22Rv1 (cell line): ENCODE data around the gene WAPL.

ENCODE experiments used
- H3K27ac ChIP-seq: fragments of 450-650 bp; 2 replicates; pipeline ENCODE4 v1.5.1; 2017
- CTCF ChIP-seq: fragments of 450-650 bp; IDR thresholded peaks from 2 replicates; pipeline ENCODE4 v1.5.1; 2017; ENCODE audit warnings: mild to moderate bottlenecking
- ZFX ChIP-seq: fragments of 450-650 bp; IDR thresholded peaks from 2 replicates; pipeline ENCODE4 v1.6.1; 2017; ENCODE audit warnings: antibody characterized with exemption, borderline replicate concordance

WAPL gene

DNA sequence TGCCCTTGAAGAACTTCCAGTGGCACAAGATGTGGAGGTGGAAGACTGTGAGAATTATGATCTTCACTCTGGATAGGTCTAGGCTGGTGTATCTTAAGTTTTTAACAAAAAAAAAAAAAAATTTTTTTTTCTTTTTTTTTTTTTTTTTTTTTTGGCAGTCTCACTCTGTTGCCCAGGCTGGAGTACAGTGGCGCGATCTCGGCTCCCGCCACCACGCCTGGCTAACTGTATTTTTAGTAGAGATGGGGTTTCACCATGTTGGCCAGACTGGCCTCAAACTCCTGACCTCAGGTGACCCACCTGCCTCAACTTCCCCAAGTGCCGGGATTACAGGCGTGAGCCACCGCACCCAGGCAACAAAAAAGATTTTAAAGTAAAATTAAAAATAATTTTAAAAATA, 37.9 kb downstream of the WAPL start:
- no peak overlapping the region for H3K27ac ChIP-seq
- no peak for TF ChIP-seq ZFX
- TF ChIP-seq CTCF = no peak

DNA sequence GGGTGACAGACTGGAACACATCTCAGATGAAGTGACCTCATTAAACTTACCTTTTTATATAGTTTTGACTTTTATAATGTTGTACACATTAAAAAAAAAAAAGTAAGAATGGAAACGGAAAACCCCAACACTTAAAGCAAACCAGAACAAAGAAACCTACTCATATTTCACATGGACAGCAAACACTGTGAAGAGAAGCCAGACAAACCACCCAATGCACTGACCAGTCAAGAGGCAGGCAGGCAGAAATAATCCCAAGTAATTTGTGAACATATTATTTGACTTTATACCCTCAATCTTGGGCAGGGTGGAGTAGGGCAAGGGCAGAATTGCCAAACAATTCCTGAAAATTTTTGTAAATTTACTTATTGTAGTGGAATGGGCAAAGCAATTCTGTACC, 39.8 kb downstream of the WAPL start:
- no peak for TF ChIP-seq CTCF
- no peak for TF ChIP-seq ZFX
- no peak overlapping the region for H3K27ac ChIP-seq

DNA sequence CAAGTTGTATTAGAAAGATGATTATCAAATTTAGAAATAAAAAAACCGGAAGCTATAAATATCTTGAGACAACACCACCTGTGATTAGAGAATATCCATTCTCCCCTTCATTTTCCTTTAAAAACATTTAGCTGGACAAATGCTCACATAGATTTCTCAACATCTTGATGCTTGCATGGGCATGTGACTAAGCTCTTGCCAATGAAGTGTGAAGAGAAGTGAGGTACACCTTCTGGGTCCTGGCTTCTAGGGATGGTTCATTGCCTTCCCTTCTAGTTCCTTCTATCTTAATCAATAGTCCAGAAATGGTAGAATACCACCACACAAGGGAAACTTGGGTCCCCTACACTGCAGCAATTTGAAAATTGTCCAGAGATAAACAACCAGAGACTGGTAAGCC, 41.0 kb downstream of the WAPL start:
- TF ChIP-seq ZFX = no peak
- TF ChIP-seq CTCF = no peak
- H3K27ac ChIP-seq = no peak overlapping the region

DNA sequence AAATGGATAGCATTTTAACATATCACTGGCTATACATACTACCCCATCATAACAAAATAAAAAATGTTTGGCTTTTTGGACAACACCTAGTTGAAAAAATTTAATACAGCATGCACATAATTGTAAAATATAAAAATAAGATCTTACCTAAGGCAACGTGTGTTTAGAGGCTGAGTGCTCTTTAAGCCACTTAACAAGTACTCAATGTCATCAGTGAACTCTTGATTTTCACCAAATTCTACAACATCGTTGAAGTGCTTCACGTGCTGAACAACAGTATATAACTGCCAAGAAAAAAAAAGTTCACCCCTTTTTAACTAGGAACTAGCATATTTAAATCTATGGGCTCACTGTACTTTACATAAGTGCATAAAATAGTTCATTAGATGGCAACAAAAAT, 49.5 kb downstream of the WAPL start:
- TF ChIP-seq ZFX (no peak), CTCF (no peak)

GRCh38 chr10:86461963-86462804, 59.4 kb downstream of the WAPL start:
- TF ChIP-seq ZFX (no peak), CTCF (no peak)
- no peak overlapping the region for H3K27ac ChIP-seq

More for the DNA sequence above, 49.5 kb downstream of the WAPL start:
- no peak overlapping the region for H3K27ac ChIP-seq

- no peak overlapping the region for H3K27ac ChIP-seq
- TF ChIP-seq CTCF (no peak), ZFX (no peak)
These were observed 70.0 kb downstream of the WAPL start for GRCh38 chr10:86451604-86451960.

GRCh38 chr10:86450806-86451603, 70.6 kb downstream of the WAPL start:
- no peak overlapping the region for H3K27ac ChIP-seq
- no peak for TF ChIP-seq CTCF
- TF ChIP-seq ZFX = no peak
